Thyroid gland (tissue), 4 donors: ENCODE data around the gene PNPLA3.

Experiments
- POLR2A ChIP-seq, 2 donors: fragments of 450-650 bp; IDR thresholded peaks; one replicate each; pipeline ENCODE4 v1.6.1; 2017; ENCODE audit warnings: antibody characterized with exemption in 2 of 2, mild to moderate bottlenecking in 2 of 2, moderate library complexity in 1 of 2
- TF ChIP-seq, protein P1 (sequence below), 6 experiments: fragments of 200-600 bp in 3 of 6; fragments of 450-650 bp in 3 of 6; sonication (generic) in 3 of 6; IDR thresholded peaks; one replicate each; pipeline ENCODE4 v1.5.1; 2016 to 2019; ENCODE audit warnings: antibody characterized with exemption in 6 of 6, mild to moderate bottlenecking in 2 of 6, inconsistent platforms in 1 of 6, moderate library complexity in 1 of 6

DNA sequence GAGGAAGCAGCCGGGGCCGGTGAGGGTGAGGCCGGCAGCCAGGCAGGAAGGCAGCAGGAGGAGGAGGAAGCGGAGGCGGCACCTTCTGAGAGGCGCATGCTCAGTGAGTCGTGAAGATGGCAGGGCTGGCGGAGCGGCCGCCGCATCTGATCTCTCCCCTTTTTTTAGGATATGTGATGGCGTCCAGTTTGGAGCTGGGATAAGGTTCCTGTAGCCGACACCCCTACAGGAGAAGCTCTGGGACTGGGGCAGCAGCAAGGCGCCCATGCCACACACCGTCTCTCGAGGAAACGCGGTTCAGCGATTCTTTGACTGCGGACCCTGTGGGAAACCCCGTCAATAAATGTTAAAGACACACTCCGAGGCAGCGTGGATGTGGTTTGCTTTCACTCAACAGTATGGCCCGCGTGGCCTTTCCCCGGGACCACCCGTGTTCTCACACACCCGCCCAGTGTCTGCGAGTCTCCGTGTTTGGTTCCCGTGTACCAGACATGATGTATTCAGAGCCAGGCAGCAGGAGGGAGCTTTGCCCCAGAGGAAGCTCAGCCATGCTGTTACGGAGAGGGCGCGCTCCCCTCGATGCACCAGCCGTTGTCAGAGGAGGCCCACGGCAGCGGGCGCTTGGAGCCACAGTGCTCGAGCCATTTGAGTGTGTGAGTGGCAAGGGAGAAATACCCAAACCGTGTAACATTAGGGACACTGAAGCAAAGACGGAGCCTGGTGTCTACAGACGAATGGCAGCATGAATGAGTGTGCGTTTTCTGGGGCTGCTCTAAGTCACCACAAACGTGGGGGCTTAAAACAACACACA, 72.8 kb downstream of the PNPLA3 start:
- TF ChIP-seq, protein P1, sequence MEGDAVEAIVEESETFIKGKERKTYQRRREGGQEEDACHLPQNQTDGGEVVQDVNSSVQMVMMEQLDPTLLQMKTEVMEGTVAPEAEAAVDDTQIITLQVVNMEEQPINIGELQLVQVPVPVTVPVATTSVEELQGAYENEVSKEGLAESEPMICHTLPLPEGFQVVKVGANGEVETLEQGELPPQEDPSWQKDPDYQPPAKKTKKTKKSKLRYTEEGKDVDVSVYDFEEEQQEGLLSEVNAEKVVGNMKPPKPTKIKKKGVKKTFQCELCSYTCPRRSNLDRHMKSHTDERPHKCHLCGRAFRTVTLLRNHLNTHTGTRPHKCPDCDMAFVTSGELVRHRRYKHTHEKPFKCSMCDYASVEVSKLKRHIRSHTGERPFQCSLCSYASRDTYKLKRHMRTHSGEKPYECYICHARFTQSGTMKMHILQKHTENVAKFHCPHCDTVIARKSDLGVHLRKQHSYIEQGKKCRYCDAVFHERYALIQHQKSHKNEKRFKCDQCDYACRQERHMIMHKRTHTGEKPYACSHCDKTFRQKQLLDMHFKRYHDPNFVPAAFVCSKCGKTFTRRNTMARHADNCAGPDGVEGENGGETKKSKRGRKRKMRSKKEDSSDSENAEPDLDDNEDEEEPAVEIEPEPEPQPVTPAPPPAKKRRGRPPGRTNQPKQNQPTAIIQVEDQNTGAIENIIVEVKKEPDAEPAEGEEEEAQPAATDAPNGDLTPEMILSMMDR (IDR thresholded peaks at IDR 0.05): no peak
- TF ChIP-seq POLR2A (IDR thresholded peaks at IDR 0.05): no peak
